HepG2 (cell line): Measurements from ENCODE around the gene TTC28. TPM values are rescaled to one million over a fixed set of nuclear protein-coding genes. Genes with fewer than 3 reads are reported as not detected.

ENCODE experiments used
- ELF1 ChIP-seq: sonication (generic); formaldehyde crosslinking; IDR thresholded peaks from 2 replicates; pipeline ENCODE4 v1.4.0; 2020; ENCODE audit warnings: missing genetic modification reagents
- FOXM1 ChIP-seq: sonication (generic); formaldehyde crosslinking; IDR thresholded peaks from 2 replicates; pipeline ENCODE4 v1.5.0; 2020; ENCODE audit warnings: missing genetic modification reagents
- NR2C2 ChIP-seq: sonication (generic); formaldehyde crosslinking; IDR thresholded peaks from 2 replicates; pipeline ENCODE4 v1.4.0; 2020; ENCODE audit warnings: missing genetic modification reagents, mild to moderate bottlenecking, moderate library complexity, borderline replicate concordance
- PHF8 ChIP-seq: sonication (generic); formaldehyde crosslinking; IDR thresholded peaks from 2 replicates; pipeline ENCODE4 v1.5.0; 2020; ENCODE audit warnings: missing genetic modification reagents
- REXO4 ChIP-seq: sonication (generic); formaldehyde crosslinking; IDR thresholded peaks from 2 replicates; pipeline ENCODE4 v1.8.0; 2022; ENCODE audit warnings: missing genetic modification reagents, mild to moderate bottlenecking, borderline replicate concordance
- SIX1 ChIP-seq: sonication (generic); formaldehyde crosslinking; IDR thresholded peaks from 2 replicates; pipeline ENCODE4 v1.4.0; 2020; ENCODE audit warnings: missing genetic modification reagents, borderline replicate concordance
- SMYD3 ChIP-seq: sonication (generic); formaldehyde crosslinking; IDR thresholded peaks from 2 replicates; pipeline ENCODE4 v1.8.1; 2023; ENCODE audit warnings: mild to moderate bottlenecking, missing genetic modification reagents
- SOX6 ChIP-seq, 2 experiments: fragments of 450-650 bp in 1 of 2; sonication (generic) in 1 of 2; formaldehyde crosslinking in 1 of 2; IDR thresholded peaks; 2 replicates each; pipeline versions ENCODE4 v1.4.0 to v1.6.1; 2017 to 2020; ENCODE audit warnings: antibody characterized with exemption in 1 of 2, mild to moderate bottlenecking in 1 of 2, missing genetic modification reagents in 1 of 2
- SP2 ChIP-seq: sonication (generic); formaldehyde crosslinking; IDR thresholded peaks from 2 replicates; pipeline ENCODE4 v1.5.1; 2020; ENCODE audit warnings: mild to moderate bottlenecking, missing genetic modification reagents
- YEATS2 ChIP-seq: sonication (generic); formaldehyde crosslinking; IDR thresholded peaks from 2 replicates; pipeline ENCODE4 v1.4.0; 2020; ENCODE audit warnings: missing genetic modification reagents, borderline replicate concordance
- ZNF629 ChIP-seq: sonication (generic); formaldehyde crosslinking; conservative IDR thresholded peaks from 2 replicates; pipeline ENCODE4 v1.5.0; 2020; ENCODE audit warnings: missing genetic modification reagents
- ZNF724P ChIP-seq: sonication (generic); formaldehyde crosslinking; IDR thresholded peaks from 2 replicates; pipeline ENCODE4 v1.8.0; 2022; ENCODE audit warnings: missing genetic modification reagents, borderline replicate concordance
- ZNF772 ChIP-seq: sonication (generic); formaldehyde crosslinking; IDR thresholded peaks from 2 replicates; pipeline ENCODE4 v1.5.0; 2020; ENCODE audit warnings: mild to moderate bottlenecking, missing genetic modification reagents
- polyA plus RNA-seq, 8 experiments: library from polyadenylated mRNA; depleted of rRNA in 3 of 8; stranded (reverse) in 7 of 8; unstranded in 1 of 8; fragments of >200 nt; fragmentation: Illumina TruSeq in 4 of 8; extraction: Trizol in 4 of 8; gene quantifications; 2 replicates each; pipeline versions ENCODE4 v1.2.1 to v1.2.3, GENCODE V29; 2011 to 2016; ENCODE audit warnings: low read depth in 4 of 8, missing spikeins in 1 of 8, mixed read lengths in 1 of 8; ENCODE audit not compliant: insufficient read depth in 1 of 8
- total RNA-seq, 5 experiments: library from RNA; depleted of rRNA; stranded (reverse); fragments of >200 nt; fragmentation: Illumina TruSeq; extraction: Trizol; gene quantifications; 2 replicates each; pipeline ENCODE4 v1.2.3, GENCODE V29; 2016; ENCODE audit warnings: low read depth in 1 of 5
- TF ChIP-seq, protein P1 (sequence below): sonication (generic); formaldehyde crosslinking; IDR thresholded peaks from 2 replicates; pipeline ENCODE4 v1.4.0; 2020; ENCODE audit warnings: low read depth, missing genetic modification reagents
- TF ChIP-seq, protein P2 (sequence below): sonication (generic); formaldehyde crosslinking; IDR thresholded peaks from 2 replicates; pipeline ENCODE4 v1.4.0; 2020; ENCODE audit warnings: missing genetic modification reagents
- TF ChIP-seq, protein P3 (sequence below): sonication (generic); formaldehyde crosslinking; IDR thresholded peaks from 2 replicates; pipeline ENCODE4 v1.5.0; 2020; ENCODE audit warnings: missing genetic modification reagents
- TF ChIP-seq, protein P4 (sequence below): sonication (generic); formaldehyde crosslinking; IDR thresholded peaks from 2 replicates; pipeline ENCODE4 v1.4.0; 2020; ENCODE audit warnings: missing genetic modification reagents, borderline replicate concordance

TTC28 gene
- total and polyA plus RNA-seq, 2 of the 13 experiments (the other 11 are each of a cell fraction or from before 2014, with no cell fraction given): 4.2 to 13.1 TPM

DNA sequence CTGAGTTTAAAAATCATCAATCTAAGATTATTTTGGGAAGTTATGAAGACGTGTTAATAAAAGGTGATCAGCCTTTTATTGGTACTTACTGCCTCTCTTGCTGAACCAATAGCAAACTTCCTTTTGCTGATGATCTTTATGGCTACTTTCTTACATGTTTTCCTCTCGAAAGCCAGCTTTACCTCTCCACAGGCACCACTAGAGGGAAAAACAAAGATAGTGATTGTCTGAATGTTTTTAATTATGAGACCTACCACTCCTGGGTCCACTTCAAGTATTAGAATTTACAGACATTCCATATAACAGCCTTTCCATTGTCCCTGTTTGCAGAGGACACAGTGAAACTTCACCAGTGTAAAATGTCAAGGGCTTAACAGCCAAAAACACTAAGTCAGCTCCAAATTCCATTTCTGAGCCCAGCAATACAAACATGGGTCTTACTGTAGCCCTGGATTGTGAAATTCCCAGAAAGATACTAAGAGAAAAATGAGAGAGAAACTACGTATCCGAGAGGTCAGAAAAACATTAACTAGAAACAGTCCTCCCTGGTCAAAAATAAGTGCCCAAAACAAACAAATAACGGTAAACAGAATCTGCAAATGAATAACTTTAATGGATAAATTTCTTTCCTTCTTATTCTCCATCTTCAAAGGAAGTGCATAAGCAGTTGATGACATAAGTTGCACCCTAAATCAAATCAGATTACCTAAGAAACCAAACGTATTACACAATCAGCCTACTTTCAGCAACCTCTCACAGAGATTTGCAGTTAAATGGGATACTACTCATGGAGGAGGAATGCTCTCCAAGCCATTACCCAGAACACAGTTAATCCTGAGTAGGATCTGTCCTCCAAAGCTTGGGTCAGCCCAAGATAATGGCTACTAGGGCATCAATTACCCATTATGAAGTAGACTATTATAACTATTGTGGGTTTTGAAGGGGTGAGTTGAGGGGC lies 32.5 kb upstream of the TTC28 start (continued):
- TF ChIP-seq, protein P1, sequence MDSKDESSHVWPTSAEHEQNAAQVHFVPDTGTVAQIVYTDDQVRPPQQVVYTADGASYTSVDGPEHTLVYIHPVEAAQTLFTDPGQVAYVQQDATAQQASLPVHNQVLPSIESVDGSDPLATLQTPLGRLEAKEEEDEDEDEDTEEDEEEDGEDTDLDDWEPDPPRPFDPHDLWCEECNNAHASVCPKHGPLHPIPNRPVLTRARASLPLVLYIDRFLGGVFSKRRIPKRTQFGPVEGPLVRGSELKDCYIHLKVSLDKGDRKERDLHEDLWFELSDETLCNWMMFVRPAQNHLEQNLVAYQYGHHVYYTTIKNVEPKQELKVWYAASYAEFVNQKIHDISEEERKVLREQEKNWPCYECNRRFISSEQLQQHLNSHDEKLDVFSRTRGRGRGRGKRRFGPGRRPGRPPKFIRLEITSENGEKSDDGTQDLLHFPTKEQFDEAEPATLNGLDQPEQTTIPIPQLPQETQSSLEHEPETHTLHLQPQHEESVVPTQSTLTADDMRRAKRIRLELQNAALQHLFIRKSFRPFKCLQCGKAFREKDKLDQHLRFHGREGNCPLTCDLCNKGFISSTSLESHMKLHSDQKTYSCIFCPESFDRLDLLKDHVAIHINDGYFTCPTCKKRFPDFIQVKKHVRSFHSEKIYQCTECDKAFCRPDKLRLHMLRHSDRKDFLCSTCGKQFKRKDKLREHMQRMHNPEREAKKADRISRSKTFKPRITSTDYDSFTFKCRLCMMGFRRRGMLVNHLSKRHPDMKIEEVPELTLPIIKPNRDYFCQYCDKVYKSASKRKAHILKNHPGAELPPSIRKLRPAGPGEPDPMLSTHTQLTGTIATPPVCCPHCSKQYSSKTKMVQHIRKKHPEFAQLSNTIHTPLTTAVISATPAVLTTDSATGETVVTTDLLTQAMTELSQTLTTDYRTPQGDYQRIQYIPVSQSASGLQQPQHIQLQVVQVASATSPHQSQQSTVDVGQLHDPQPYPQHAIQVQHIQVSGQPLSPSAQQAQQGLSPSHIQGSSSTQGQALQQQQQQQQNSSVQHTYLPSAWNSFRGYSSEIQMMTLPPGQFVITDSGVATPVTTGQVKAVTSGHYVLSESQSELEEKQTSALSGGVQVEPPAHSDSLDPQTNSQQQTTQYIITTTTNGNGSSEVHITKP (CRISPR knock-in tag): peak; percentile 43; the same call in 1 of the 2 replicates
- TF ChIP-seq ZNF724P (no peak), SIX1 (no peak), YEATS2 (CRISPR knock-in tag) (no peak), SMYD3 (CRISPR knock-in tag) (no peak), ZNF629 (CRISPR knock-in tag) (no peak), SP2 (CRISPR knock-in tag) (no peak), ELF1 (CRISPR knock-in tag) (no peak), REXO4 (CRISPR knock-in tag) (no peak), ZNF772 (CRISPR knock-in tag) (no peak), FOXM1 (no peak), PHF8 (CRISPR knock-in tag) (no peak), NR2C2 (CRISPR knock-in tag) (peak; percentile 46; the same call in 1 of the 2 replicates), SOX6 (IDR thresholded peaks at IDR 0.05) (no peak), SOX6 (CRISPR knock-in tag; IDR thresholded peaks at IDR 0.05) (peak; percentile 86)
- TF ChIP-seq, protein P2, sequence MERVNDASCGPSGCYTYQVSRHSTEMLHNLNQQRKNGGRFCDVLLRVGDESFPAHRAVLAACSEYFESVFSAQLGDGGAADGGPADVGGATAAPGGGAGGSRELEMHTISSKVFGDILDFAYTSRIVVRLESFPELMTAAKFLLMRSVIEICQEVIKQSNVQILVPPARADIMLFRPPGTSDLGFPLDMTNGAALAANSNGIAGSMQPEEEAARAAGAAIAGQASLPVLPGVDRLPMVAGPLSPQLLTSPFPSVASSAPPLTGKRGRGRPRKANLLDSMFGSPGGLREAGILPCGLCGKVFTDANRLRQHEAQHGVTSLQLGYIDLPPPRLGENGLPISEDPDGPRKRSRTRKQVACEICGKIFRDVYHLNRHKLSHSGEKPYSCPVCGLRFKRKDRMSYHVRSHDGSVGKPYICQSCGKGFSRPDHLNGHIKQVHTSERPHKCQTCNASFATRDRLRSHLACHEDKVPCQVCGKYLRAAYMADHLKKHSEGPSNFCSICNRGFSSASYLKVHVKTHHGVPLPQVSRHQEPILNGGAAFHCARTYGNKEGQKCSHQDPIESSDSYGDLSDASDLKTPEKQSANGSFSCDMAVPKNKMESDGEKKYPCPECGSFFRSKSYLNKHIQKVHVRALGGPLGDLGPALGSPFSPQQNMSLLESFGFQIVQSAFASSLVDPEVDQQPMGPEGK: no peak
- TF ChIP-seq, protein P3, sequence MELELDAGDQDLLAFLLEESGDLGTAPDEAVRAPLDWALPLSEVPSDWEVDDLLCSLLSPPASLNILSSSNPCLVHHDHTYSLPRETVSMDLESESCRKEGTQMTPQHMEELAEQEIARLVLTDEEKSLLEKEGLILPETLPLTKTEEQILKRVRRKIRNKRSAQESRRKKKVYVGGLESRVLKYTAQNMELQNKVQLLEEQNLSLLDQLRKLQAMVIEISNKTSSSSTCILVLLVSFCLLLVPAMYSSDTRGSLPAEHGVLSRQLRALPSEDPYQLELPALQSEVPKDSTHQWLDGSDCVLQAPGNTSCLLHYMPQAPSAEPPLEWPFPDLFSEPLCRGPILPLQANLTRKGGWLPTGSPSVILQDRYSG (CRISPR knock-in tag): no peak
- TF ChIP-seq, protein P4, sequence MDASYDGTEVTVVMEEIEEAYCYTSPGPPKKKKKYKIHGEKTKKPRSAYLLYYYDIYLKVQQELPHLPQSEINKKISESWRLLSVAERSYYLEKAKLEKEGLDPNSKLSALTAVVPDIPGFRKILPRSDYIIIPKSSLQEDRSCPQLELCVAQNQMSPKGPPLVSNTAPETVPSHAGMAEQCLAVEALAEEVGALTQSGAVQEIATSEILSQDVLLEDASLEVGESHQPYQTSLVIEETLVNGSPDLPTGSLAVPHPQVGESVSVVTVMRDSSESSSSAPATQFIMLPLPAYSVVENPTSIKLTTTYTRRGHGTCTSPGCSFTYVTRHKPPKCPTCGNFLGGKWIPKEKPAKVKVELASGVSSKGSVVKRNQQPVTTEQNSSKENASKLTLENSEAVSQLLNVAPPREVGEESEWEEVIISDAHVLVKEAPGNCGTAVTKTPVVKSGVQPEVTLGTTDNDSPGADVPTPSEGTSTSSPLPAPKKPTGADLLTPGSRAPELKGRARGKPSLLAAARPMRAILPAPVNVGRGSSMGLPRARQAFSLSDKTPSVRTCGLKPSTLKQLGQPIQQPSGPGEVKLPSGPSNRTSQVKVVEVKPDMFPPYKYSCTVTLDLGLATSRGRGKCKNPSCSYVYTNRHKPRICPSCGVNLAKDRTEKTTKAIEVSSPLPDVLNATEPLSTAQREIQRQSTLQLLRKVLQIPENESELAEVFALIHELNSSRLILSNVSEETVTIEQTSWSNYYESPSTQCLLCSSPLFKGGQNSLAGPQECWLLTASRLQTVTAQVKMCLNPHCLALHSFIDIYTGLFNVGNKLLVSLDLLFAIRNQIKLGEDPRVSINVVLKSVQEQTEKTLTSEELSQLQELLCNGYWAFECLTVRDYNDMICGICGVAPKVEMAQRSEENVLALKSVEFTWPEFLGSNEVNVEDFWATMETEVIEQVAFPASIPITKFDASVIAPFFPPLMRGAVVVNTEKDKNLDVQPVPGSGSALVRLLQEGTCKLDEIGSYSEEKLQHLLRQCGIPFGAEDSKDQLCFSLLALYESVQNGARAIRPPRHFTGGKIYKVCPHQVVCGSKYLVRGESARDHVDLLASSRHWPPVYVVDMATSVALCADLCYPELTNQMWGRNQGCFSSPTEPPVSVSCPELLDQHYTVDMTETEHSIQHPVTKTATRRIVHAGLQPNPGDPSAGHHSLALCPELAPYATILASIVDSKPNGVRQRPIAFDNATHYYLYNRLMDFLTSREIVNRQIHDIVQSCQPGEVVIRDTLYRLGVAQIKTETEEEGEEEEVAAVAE (CRISPR knock-in tag): no peak
